Placental pericyte (primary cell): ENCODE measurements around the gene GC. TPM values are rescaled to one million over a fixed set of nuclear protein-coding genes. Genes with fewer than 3 reads are reported as not detected.

ENCODE experiments used
- small RNA-seq: library from RNA; depleted of rRNA; stranded (forward); fragments of <200 nt; gene quantifications from one replicate; pipeline ENCODE3, GENCODE V24; 2012; ENCODE audit warnings: low replicate concordance
- total RNA-seq: library from RNA; depleted of rRNA; stranded (reverse); fragments of >200 nt; gene quantifications from 2 replicates; pipeline ENCODE4 v1.2.3, GENCODE V29; 2012

Gene GC
- total RNA-seq, result not detected in 2 replicates

DNA sequence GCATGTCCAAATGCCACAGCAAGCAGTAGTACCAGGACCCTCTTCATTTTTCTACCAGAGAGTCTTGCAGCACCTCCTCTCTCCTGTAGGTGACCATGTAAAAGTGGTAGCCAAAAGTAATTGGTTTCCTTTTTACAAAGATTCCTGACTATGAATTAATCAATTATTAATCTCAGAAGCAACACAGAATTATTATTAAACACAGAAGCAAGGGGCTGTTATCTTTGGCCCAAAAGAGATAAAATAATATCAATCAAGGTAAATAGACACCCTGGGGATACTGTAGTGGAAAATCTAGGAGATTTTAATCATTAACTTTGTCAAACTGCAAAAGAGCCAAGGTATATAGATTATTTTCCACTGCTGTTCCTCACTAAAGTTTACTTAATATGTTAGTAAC lies at the start of gene GC:
GC (minus strand) TSS at position 108 of the 400 bp plus-strand sequence; CDS start at position 47, 61 bp downstream.

Small RNA genes within 50 kb of the gene (small RNA-seq; reads per million reads assigned to genes)
- not detected for gene RNA5SP163

Other genes with a start within 250 kb of the GC start
- gene NPFFR2, start 247.9 kb upstream of the GC start, total RNA-seq, result 6.1 and 9.0 TPM in 2 replicates